Stimulated activated effector memory CD8-positive, alpha-beta T cell treated with anti-CD3 and anti-CD28 coated beads, Interleukin-12 subunit alpha, Interleukin-12 subunit beta, amount 100 ng/mL, for 72 hours (primary cell): ENCODE measurements around the gene DEPP1.
"Not testable (repeated sequence)": the region's sequence is repeated elsewhere in the genome, so short reads cannot be mapped to it uniquely, and the experiment has no call there.

ENCODE experiments used
- ATAC-seq: fragments of 150-1000 bp; cut with Tn5 transposase; 2 replicates; pipeline ENCODE4 v1.10.0; 2021
- DNase-seq, 2 donors: peaks; one replicate each; pipeline ENCODE4 v3.0.0; 2021 to 2022; ENCODE audit warnings: low spot score in 2 of 2
- H3K27ac Mint-ChIP-seq: one replicate; pipeline ENCODE4 v1.8.0; 2022; ENCODE audit warnings: mild to moderate bottlenecking, mixed read lengths
- H3K36me3 Mint-ChIP-seq: one replicate; pipeline ENCODE4 v1.8.0; 2022; ENCODE audit warnings: mild to moderate bottlenecking, mixed read lengths
- H3K4me1 Mint-ChIP-seq: one replicate; pipeline ENCODE4 v1.8.0; 2022; ENCODE audit warnings: mixed read lengths
- H3K4me3 Mint-ChIP-seq: one replicate; pipeline ENCODE4 v1.8.0; 2022; ENCODE audit warnings: mild to moderate bottlenecking, mixed read lengths
- H3K9me3 Mint-ChIP-seq: one replicate; pipeline ENCODE4 v1.8.0; 2022; ENCODE audit warnings: mixed read lengths

The DEPP1 gene, protein sequence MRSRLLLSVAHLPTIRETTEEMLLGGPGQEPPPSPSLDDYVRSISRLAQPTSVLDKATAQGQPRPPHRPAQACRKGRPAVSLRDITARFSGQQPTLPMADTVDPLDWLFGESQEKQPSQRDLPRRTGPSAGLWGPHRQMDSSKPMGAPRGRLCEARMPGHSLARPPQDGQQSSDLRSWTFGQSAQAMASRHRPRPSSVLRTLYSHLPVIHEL

GRCh38 chr10:44978570-44979280 is at the start of gene DEPP1:
DEPP1 (minus strand) TSS chr10:44978809; CDS start chr10:44978030, 779 bp downstream.
- no peaks in the 10 kb centered on the region for H3K36me3 Mint-ChIP-seq
- no peaks in the 10 kb centered on the region for H3K9me3 Mint-ChIP-seq
- no peak within 1 kb of the TSS for H3K27ac Mint-ChIP-seq
- ATAC-seq (no peak), DNase-seq (no peak)
- no peak within 1 kb of the TSS for H3K4me3 Mint-ChIP-seq
- peaks cover 1% of the 10 kb centered on the region for H3K4me1 Mint-ChIP-seq

GRCh38 chr10:45023426-45023825 is 44.8 kb upstream of the DEPP1 start:
- H3K4me3 Mint-ChIP-seq, result no peak overlapping the region
- H3K27ac Mint-ChIP-seq, result no peak overlapping the region
- ATAC-seq, result no peak
- no peaks in the 10 kb centered on the region for H3K4me1 Mint-ChIP-seq
- no peak for DNase-seq
- H3K9me3 Mint-ChIP-seq, result peaks cover 11% of the 10 kb centered on the region
- H3K36me3 Mint-ChIP-seq, result no peaks in the 10 kb centered on the region

DNA sequence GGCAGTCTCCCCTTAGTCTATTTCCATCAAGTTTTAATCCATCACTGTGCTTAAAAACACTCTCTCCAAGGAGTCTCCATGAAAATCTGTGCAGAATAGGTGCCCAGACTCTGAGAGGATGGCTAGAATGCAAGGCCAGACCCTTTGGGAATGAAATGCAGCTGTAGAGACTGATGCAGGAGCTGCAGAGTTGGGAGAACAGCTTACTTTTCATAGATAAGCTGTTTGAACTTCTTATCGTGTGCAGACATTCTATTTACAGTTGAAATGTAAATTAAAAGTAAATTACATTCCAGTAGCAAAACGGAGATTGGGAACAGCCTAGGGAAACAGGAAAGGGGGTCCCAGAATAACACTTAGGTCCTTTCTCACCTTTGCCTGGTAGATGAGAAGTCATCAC is 37.0 kb upstream of the DEPP1 start:
- H3K9me3 Mint-ChIP-seq, result no peaks in the 10 kb centered on the region
- no peaks in the 10 kb centered on the region for H3K4me1 Mint-ChIP-seq
- H3K4me3 Mint-ChIP-seq, result no peak overlapping the region
- no peak for ATAC-seq
- DNase-seq, result no peak
- H3K36me3 Mint-ChIP-seq, result no peaks in the 10 kb centered on the region
- H3K27ac Mint-ChIP-seq, result no peak overlapping the region

DNA sequence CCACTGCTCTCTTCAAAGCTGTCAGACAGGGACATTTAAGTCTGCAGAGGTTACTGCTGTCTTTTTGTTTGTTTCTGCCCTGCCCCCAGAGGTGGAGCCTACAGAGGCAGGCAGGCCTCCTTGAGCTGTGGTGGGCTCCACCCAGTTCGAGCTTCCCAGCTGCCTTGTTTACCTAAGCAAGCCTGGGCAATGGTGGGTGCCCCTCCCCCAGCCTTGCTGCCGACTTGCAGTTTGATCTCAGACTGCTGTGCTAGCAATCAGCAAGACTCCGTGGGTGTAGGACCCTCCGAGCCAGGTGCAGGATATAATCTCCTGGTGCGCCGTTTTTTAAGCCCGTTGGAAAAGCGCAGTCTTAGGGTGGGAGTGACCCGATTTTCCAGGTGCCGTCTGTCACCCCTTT is 35.9 kb upstream of the DEPP1 start:
- H3K4me1 Mint-ChIP-seq, H3K27ac Mint-ChIP-seq, H3K36me3 Mint-ChIP-seq, H3K4me3 Mint-ChIP-seq, H3K9me3 Mint-ChIP-seq, DNase-seq, ATAC-seq: not testable (repeated sequence)

GRCh38 chr10:45008524-45009161 is 30.0 kb upstream of the DEPP1 start:
- Mint-ChIP-seq H3K4me3 (no peak overlapping the region), H3K27ac (no peak overlapping the region), H3K9me3 (peaks cover 2% of the 10 kb centered on the region), H3K4me1 (no peaks in the 10 kb centered on the region), H3K36me3 (peaks cover 25% of the 10 kb centered on the region)
- peak in 1 of 2 donors; percentile 57 for DNase-seq
- ATAC-seq, result peak; percentile 60

GRCh38 chr10:45006276-45007030 is 27.8 kb upstream of the DEPP1 start:
- Mint-ChIP-seq H3K9me3 (peaks cover 4% of the 10 kb centered on the region), H3K36me3 (peaks cover 37% of the 10 kb centered on the region), H3K27ac (no peak overlapping the region), H3K4me1 (peaks cover 9% of the 10 kb centered on the region), H3K4me3 (no peak overlapping the region)
- DNase-seq (no peak), ATAC-seq (no peak)

DNA sequence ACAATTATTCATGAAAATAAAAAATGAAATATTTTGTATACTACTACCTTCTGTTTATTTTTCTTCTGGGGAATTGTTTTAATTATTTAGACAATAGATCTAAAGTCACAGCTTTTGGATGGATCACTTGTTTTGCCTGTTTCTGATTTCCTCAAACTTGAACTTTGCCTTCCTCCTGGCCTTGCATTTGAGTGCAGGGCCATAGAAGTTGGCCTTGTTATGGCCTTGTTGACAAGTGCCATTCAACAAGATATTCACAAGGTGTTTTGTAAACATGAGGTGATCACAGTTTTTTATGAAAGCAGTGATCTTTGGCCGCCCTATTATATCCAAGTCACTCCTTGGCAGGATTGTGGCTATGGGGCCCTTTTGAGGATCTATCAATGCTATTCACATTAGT is 26.7 kb upstream of the DEPP1 start:
- H3K9me3 Mint-ChIP-seq, result peaks cover 4% of the 10 kb centered on the region
- no peak for DNase-seq
- H3K27ac Mint-ChIP-seq, result no peak overlapping the region
- no peak for ATAC-seq
- H3K4me1 Mint-ChIP-seq, result peaks cover 13% of the 10 kb centered on the region
- no peak overlapping the region for H3K4me3 Mint-ChIP-seq
- peaks cover 38% of the 10 kb centered on the region for H3K36me3 Mint-ChIP-seq

DNA sequence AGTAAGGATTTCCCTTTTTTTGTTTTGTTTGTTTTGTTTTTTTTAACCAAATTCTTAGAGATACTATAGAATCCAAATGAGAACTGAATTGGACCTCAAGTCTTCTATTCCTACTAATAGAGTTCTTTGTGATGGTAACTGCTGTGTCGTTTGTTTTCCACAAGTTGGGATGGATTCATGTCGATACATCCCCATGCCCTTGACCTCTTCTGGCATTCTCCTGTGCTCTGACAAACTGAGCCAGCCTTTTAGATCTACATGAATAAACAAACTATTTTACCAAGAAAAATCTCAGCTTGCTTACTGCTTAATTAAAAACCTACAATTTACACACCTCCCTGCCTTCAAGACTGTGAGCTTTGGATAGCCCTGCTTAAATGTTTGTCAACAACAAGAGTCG is 26.1 kb upstream of the DEPP1 start:
- H3K4me1 Mint-ChIP-seq, result peaks cover 19% of the 10 kb centered on the region
- H3K9me3 Mint-ChIP-seq, result peaks cover 7% of the 10 kb centered on the region
- ATAC-seq, result no peak
- H3K27ac Mint-ChIP-seq, result no peak overlapping the region
- H3K36me3 Mint-ChIP-seq, result peaks cover 45% of the 10 kb centered on the region
- DNase-seq, result no peak
- H3K4me3 Mint-ChIP-seq, result no peak overlapping the region

DNA sequence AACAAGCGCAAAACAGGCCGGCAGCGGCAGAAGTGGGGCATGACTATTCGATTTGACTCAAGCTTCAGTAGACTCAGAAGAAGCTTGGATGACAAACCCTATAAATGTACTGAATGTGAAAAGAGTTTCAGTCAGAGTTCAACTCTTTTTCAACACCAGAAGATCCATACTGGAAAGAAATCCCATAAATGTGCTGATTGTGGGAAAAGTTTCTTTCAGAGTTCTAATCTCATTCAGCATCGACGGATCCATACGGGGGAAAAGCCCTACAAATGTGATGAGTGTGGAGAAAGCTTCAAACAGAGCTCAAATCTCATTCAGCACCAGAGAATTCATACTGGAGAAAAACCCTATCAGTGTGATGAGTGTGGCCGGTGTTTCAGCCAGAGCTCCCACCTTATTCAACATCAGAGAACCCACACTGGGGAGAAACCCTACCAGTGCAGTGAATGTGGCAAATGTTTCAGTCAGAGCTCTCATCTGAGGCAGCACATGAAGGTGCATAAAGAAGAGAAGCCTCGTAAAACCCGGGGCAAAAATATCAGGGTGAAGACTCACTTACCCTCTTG is 24.9 kb upstream of the DEPP1 start:
- Mint-ChIP-seq H3K4me3 (no peak overlapping the region), H3K36me3 (peaks cover 46% of the 10 kb centered on the region)
- ATAC-seq, result no peak

GRCh38 chr10:45001381-45002148 is 23.0 kb upstream of the DEPP1 start:
- DNase-seq (peak; percentile 45 to 77), ATAC-seq (peak; percentile 81)
- H3K9me3 Mint-ChIP-seq, result peaks cover 7% of the 10 kb centered on the region
- H3K4me1 Mint-ChIP-seq, result peaks cover 21% of the 10 kb centered on the region
- peak overlapping the region; percentile 97 for H3K27ac Mint-ChIP-seq
- H3K4me3 Mint-ChIP-seq, result peak overlapping the region; percentile 78
- H3K36me3 Mint-ChIP-seq, result peaks cover 46% of the 10 kb centered on the region

More for the DNA sequence above, 24.9 kb upstream of the DEPP1 start:
- Mint-ChIP-seq H3K9me3 (peaks cover 7% of the 10 kb centered on the region), H3K4me1 (peaks cover 21% of the 10 kb centered on the region), H3K27ac (peak overlapping the region; percentile 60)
- DNase-seq, result no peak

GRCh38 chr10:45000752-45001380 is 22.3 kb upstream of the DEPP1 start, which contains the start of gene ZNF22:
ZNF22 (plus strand) TSS chr10:45000923; CDS start chr10:45003369, 2,446 bp downstream.
- Mint-ChIP-seq H3K27ac (peak within 1 kb of the TSS; percentile 97), H3K4me1 (peaks cover 27% of the 10 kb centered on the region), H3K4me3 (peak within 1 kb of the TSS; percentile 78), H3K36me3 (peaks cover 40% of the 10 kb centered on the region), H3K9me3 (peaks cover 7% of the 10 kb centered on the region)
- DNase-seq (peak; percentile 68 to 87), ATAC-seq (peak; percentile 87)

DNA sequence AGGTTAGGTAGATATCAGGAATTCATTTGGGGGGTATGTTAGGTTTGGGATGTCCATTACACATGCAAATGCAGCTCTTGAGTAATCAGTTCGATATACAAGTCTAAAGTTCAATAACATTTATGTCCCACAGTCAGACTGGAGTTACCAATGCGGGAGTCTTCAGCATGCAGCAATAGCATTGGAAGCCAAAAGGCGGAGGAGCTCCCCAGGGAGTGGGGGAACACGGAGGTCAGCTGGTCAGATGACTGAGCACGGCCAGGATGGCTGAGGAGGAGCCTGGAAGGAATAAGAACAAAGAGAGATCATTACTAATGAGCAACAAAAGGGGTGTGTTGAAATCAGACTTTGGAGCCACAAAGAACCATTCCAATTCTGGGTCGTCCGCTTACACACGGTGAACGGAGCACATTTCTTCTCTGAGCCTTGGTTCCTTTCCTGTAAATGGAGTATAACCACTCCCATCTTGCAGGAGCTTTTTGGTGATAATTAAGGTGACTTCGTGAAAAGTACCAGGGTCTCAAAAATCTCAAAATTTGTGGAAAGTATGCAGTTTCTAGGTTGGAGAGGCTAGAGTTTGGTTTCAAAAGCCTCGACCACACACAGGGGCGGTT is 21.6 kb upstream of the DEPP1 start:
- Mint-ChIP-seq H3K4me1 (peaks cover 33% of the 10 kb centered on the region), H3K27ac (peak overlapping the region; percentile 97), H3K4me3 (peak overlapping the region; percentile 78), H3K9me3 (peaks cover 7% of the 10 kb centered on the region), H3K36me3 (peaks cover 37% of the 10 kb centered on the region)
- DNase-seq (no peak), ATAC-seq (no peak)

DNA sequence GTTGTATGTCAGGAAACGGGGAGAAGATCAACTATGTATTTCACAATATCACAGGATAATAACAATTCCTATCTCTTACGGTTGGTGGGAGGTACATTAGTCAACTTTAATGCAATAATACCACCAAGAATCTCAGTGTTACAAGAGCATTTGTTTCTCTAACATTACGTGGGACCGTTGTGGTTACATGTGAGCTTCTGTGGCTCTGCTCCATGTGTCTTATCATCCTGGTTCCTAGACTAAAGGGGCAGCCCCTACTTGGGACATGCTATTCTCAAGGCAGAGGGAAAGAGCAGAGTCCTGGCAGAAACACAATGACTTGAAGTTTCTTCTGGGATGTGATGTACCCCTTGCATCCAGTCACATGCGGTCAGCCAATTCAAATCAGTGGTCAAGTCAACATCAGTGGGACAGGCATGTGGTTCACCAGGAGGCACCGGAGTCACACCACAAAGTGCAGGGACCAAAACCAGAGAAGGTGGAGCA is 19.6 kb upstream of the DEPP1 start:
- H3K4me1 Mint-ChIP-seq, result peaks cover 39% of the 10 kb centered on the region
- peaks cover 5% of the 10 kb centered on the region for H3K9me3 Mint-ChIP-seq
- no peak overlapping the region for H3K27ac Mint-ChIP-seq
- ATAC-seq, result no peak
- no peak for DNase-seq
- no peak overlapping the region for H3K4me3 Mint-ChIP-seq
- peaks cover 17% of the 10 kb centered on the region for H3K36me3 Mint-ChIP-seq
